Caco-2 (cell line): ENCODE results near the gene RYR1. TPM values are rescaled to one million over a fixed set of nuclear protein-coding genes. Genes with fewer than 3 reads are reported as not detected.
A peak's percentile ranks its signal among the peaks of the same experiment; 100 is the strongest.

ENCODE experiments used
- BruUV-seq: library from RNA; stranded (reverse); fragments of 400-500 nt; replicated peaks from 2 replicates; lab custom pipeline; 2021; lab: Mats Ljungman, UMichigan
- CTCF ChIA-PET: fragments of 300-600 bp; sonication (Branson Sonifier 250); formaldehyde crosslinking; loops from one replicate; lab custom pipeline; 2022; ENCODE audit warnings: antibody characterized with exemption; lab: Charles Lee
- POLR2A ChIA-PET: fragments of 300-600 bp; sonication (Branson Sonifier 250); formaldehyde crosslinking; loops from one replicate; lab custom pipeline; 2022; ENCODE audit warnings: antibody characterized with exemption; lab: Charles Lee
- DNase-seq, 2 experiments: peaks; one replicate each; pipeline versions ENCODE4 v3.0.0 to v3.0.0-alpha.2; 2020 to 2022
- H3K27me3 ChIP-seq: replicated peaks from 2 replicates; pipeline ENCODE4 v1.6.0; 2011; ENCODE audit warnings: low read length; ENCODE audit not compliant: control insufficient read depth, insufficient read depth
- H3K36me3 ChIP-seq: 2 replicates; pipeline ENCODE4 v1.5.1; 2011; ENCODE audit warnings: low read length; ENCODE audit not compliant: control insufficient read depth, insufficient read depth
- H3K4me1 ChIP-seq: fragments of 250-450 bp; sonication (Bioruptor Pico); 2 replicates; pipeline ENCODE4 v1.5.1; 2020; ENCODE audit warnings: mild to moderate bottlenecking
- H3K4me3 ChIP-seq: 2 replicates; pipeline ENCODE4 v1.5.1; 2011; ENCODE audit warnings: low read depth, mild to moderate bottlenecking, control low read depth, low read length
- H3K9me3 ChIP-seq: fragments of 250-450 bp; sonication (Bioruptor Pico); 2 replicates; pipeline ENCODE4 v1.5.1; 2020; ENCODE audit warnings: mild to moderate bottlenecking, moderate library complexity
- H3K27ac Mint-ChIP-seq: one replicate; pipeline ENCODE4 v1.8.0; 2022; ENCODE audit warnings: mixed read lengths; ENCODE audit not compliant: unreplicated experiment
- H3K27me3 Mint-ChIP-seq: one replicate; pipeline ENCODE4 v1.8.0; 2022; ENCODE audit warnings: mixed read lengths; ENCODE audit not compliant: insufficient read depth, unreplicated experiment
- H3K36me3 Mint-ChIP-seq: one replicate; pipeline ENCODE4 v1.8.0; 2022; ENCODE audit warnings: mild to moderate bottlenecking, mixed read lengths; ENCODE audit not compliant: insufficient read depth, unreplicated experiment
- H3K4me1 Mint-ChIP-seq: one replicate; pipeline ENCODE4 v1.8.0; 2022; ENCODE audit warnings: low read depth, mixed read lengths; ENCODE audit not compliant: unreplicated experiment
- H3K4me3 Mint-ChIP-seq: one replicate; pipeline ENCODE4 v1.8.0; 2022; ENCODE audit warnings: mild to moderate bottlenecking, moderate library complexity, mixed read lengths; ENCODE audit not compliant: unreplicated experiment
- H3K9me3 Mint-ChIP-seq: one replicate; pipeline ENCODE4 v1.8.0; 2022; ENCODE audit warnings: mixed read lengths; ENCODE audit not compliant: unreplicated experiment
- CTCF ChIP-seq, 2 experiments: fragments of 200-600 bp in 1 of 2; IDR thresholded peaks; 1 replicate in 1 of 2; 2 replicates in 1 of 2; pipeline versions ENCODE4 v1.5.1 to v1.8.0; 2011 to 2022; ENCODE audit warnings: antibody characterized with exemption in 1 of 2, control low read depth in 1 of 2, inconsistent platforms in 1 of 2, low read depth in 1 of 2, low read length in 1 of 2, mild to moderate bottlenecking in 1 of 2, moderate library complexity in 1 of 2; ENCODE audit not compliant: insufficient read depth in 1 of 2, severe bottlenecking in 1 of 2, unreplicated experiment in 1 of 2
- intact Hi-C: fragments of 100-400 bp; cut with micrococcal nuclease; formaldehyde crosslinking; loops from one replicate; pipeline ENCODE4 v1.10.0; 2022; ENCODE audit not compliant: unreplicated experiment
- total RNA-seq: library from RNA; stranded (reverse); gene quantifications from 2 replicates; pipeline ENCODE4 v1.2.3, GENCODE V29; 2022

Gene RYR1
- total RNA-seq, 1 experiment from 2014 or later = 5.6 TPM

- CTCF ChIA-PET = interaction anchor here (0.5 to 1.9 kb wide), 10 partner anchors 16 to 312 kb away, joined by 3 to 25 read pairs (median 4); partner anchors contain the start of genes ACTN4, FAM98C, MRPS12 and SARS2
- H3K4me1 Mint-ChIP-seq = peaks cover 7% of the 10 kb centered on the region
- POLR2A ChIA-PET = interaction anchor here (0.5 to 2.0 kb wide), 13 partner anchors 16 to 817 kb away, joined by 3 to 31 read pairs (median 6); partner anchors contain the start of genes ACTN4, FAM98C, NFKBIB and PSMD8
- Histone ChIP-seq H3K36me3 (peaks cover 3% of the 10 kb centered on the region), H3K9me3 (no peaks in the 10 kb centered on the region), H3K4me1 (no peaks in the 10 kb centered on the region), H3K27me3 (no peaks in the 10 kb centered on the region), H3K4me3 (peak within 1 kb of the TSS; percentile 81)
- no TSS peak for BruUV-seq
- DNase-seq = peak; percentile 99 to 100
- no peak for TF ChIP-seq CTCF (IDR thresholded peaks at IDR 0.05; ENCODE audit: insufficient read depth in 1 of 2, low read depth in 1 of 2, low read length in 1 of 2, severe bottlenecking in 1 of 2, unreplicated experiment in 1 of 2)
- peak within 1 kb of the TSS; percentile 99 for H3K27ac Mint-ChIP-seq
- H3K9me3 Mint-ChIP-seq = no peaks in the 10 kb centered on the region
- H3K36me3 Mint-ChIP-seq = peaks cover 53% of the 10 kb centered on the region
- intact Hi-C loops = loop anchor here (2.0 to 5.0 kb wide), 2 partner anchors 22 to 76 kb away; no protein-coding TSS in a partner anchor
- peak within 1 kb of the TSS; percentile 99 for H3K4me3 Mint-ChIP-seq
- H3K27me3 Mint-ChIP-seq = no peaks in the 10 kb centered on the region
Observed at GRCh38 chr19:38618590-38619360, 185.3 kb downstream of the RYR1 start, which contains the start of gene EIF3K. TSS of gene EIF3K (plus strand) at chr19:38619188. CDS start at chr19:38619269, 81 bp downstream.

- Mint-ChIP-seq H3K27ac (peak overlapping the region; percentile 99), H3K9me3 (no peaks in the 10 kb centered on the region), H3K36me3 (peaks cover 61% of the 10 kb centered on the region), H3K27me3 (no peaks in the 10 kb centered on the region), H3K4me3 (peak overlapping the region; percentile 99), H3K4me1 (peaks cover 7% of the 10 kb centered on the region)
- no peak for DNase-seq
- ChIA-PET CTCF (interaction anchor here (0.5 to 1.9 kb wide), 9 partner anchors 15 to 311 kb away, joined by 3 to 25 read pairs (median 5); partner anchors contain the start of genes ACTN4, FAM98C, MRPS12 and SARS2), POLR2A (interaction anchor here (0.6 to 2.0 kb wide), 12 partner anchors 15 to 816 kb away, joined by 3 to 31 read pairs (median 6); partner anchors contain the start of genes ACTN4, FAM98C, NFKBIB and PSMD8)
- Histone ChIP-seq H3K9me3 (no peaks in the 10 kb centered on the region), H3K4me1 (no peaks in the 10 kb centered on the region), H3K36me3 (peaks cover 3% of the 10 kb centered on the region), H3K27me3 (no peaks in the 10 kb centered on the region), H3K4me3 (peak overlapping the region; percentile 81)
- intact Hi-C loops = loop anchor here (2.0 to 5.0 kb wide), 2 partner anchors 23 to 77 kb away; no protein-coding TSS in a partner anchor
- TSS peak; percentile 43 for BruUV-seq
- TF ChIP-seq CTCF (IDR thresholded peaks at IDR 0.05; ENCODE audit: insufficient read depth in 1 of 2, low read depth in 1 of 2, low read length in 1 of 2, severe bottlenecking in 1 of 2, unreplicated experiment in 1 of 2) = no peak
Observed at GRCh38 chr19:38619361-38620174, 186.1 kb downstream of the RYR1 start.

- no peak for TF ChIP-seq CTCF (IDR thresholded peaks at IDR 0.05; ENCODE audit: insufficient read depth in 1 of 2, low read depth in 1 of 2, low read length in 1 of 2, severe bottlenecking in 1 of 2, unreplicated experiment in 1 of 2)
- H3K27me3 ChIP-seq = no peaks in the 10 kb centered on the region
- no peak overlapping the region for H3K4me3 ChIP-seq
- ChIA-PET POLR2A (no interaction called here), CTCF (no interaction called here)
- H3K27ac Mint-ChIP-seq = no peak overlapping the region
- H3K4me1 ChIP-seq = no peaks in the 10 kb centered on the region
- no peaks in the 10 kb centered on the region for H3K27me3 Mint-ChIP-seq
- no peak for DNase-seq
- peaks cover 3% of the 10 kb centered on the region for H3K4me1 Mint-ChIP-seq
- BruUV-seq = no TSS peak
- H3K9me3 ChIP-seq = no peaks in the 10 kb centered on the region
- intact Hi-C loops = no loop called here
- H3K9me3 Mint-ChIP-seq = no peaks in the 10 kb centered on the region
- peaks cover 5% of the 10 kb centered on the region for H3K36me3 ChIP-seq
- no peak overlapping the region for H3K4me3 Mint-ChIP-seq
- H3K36me3 Mint-ChIP-seq = peaks cover 97% of the 10 kb centered on the region
Observed at GRCh38 chr19:38624822-38625221, 191.3 kb downstream of the RYR1 start.
